GM18526 (cell line): Measurements from ENCODE around the gene EVI5L.

Source experiments
- POLR2A ChIP-seq: IDR thresholded peaks from 3 replicates; pipeline ENCODE4 v1.6.1; 2011; ENCODE audit not compliant: insufficient read length; ENCODE audit errors: extremely low read depth

The EVI5L gene

GRCh38 chr19:7850945-7851622 is 21.1 kb downstream of the EVI5L start:
- no peak for TF ChIP-seq POLR2A

- no peak for TF ChIP-seq POLR2A
These were observed 21.8 kb downstream of the EVI5L start for GRCh38 chr19:7851623-7852500.

GRCh38 chr19:7852851-7853769 is 23.1 kb downstream of the EVI5L start:
- no peak for TF ChIP-seq POLR2A

GRCh38 chr19:7853770-7854128 is 23.7 kb downstream of the EVI5L start:
- TF ChIP-seq POLR2A = no peak

GRCh38 chr19:7855426-7856108 is 25.5 kb downstream of the EVI5L start:
- TF ChIP-seq POLR2A = no peak

GRCh38 chr19:7856109-7856591 is 26.1 kb downstream of the EVI5L start:
- no peak for TF ChIP-seq POLR2A

- TF ChIP-seq POLR2A = no peak
These were observed 27.0 kb downstream of the EVI5L start for GRCh38 chr19:7856679-7857663.

- no peak for TF ChIP-seq POLR2A
These were observed 27.7 kb downstream of the EVI5L start for GRCh38 chr19:7857727-7858108.

- TF ChIP-seq POLR2A = no peak
These were observed 28.2 kb downstream of the EVI5L start for GRCh38 chr19:7858109-7858770.

GRCh38 chr19:7859831-7860713 is 30.1 kb downstream of the EVI5L start:
- TF ChIP-seq POLR2A = no peak

- no peak for TF ChIP-seq POLR2A
These were observed 30.9 kb downstream of the EVI5L start for GRCh38 chr19:7860714-7861618.
